ENCODE results near the gene FLNB.
"Not testable (repeated sequence)": the region's sequence is repeated elsewhere in the genome, so short reads cannot be mapped to it uniquely, and the experiment has no call there.

The FLNB gene

GRCh38 chr3:58051658-58052261 is 43.5 kb downstream of the FLNB start:
- DNase-seq (ENCODE audit: low read depth in 2 of 3, low spot score in 1 of 3): not testable (repeated sequence)

GRCh38 chr3:58052373-58053273 is 44.4 kb downstream of the FLNB start:
- DNase-seq (ENCODE audit: low read depth in 2 of 3, low spot score in 1 of 3): peak; percentile 16 to 37 (median 31)

GRCh38 chr3:58054652-58055051 is 46.4 kb downstream of the FLNB start:
- no peak for DNase-seq (ENCODE audit: low read depth in 2 of 3, low spot score in 1 of 3)

GRCh38 chr3:58055314-58055713 is 47.1 kb downstream of the FLNB start:
- DNase-seq (ENCODE audit: low read depth in 2 of 3, low spot score in 1 of 3): no peak

GRCh38 chr3:58055891-58056290 is 47.7 kb downstream of the FLNB start:
- DNase-seq (ENCODE audit: low read depth in 2 of 3, low spot score in 1 of 3): not testable (repeated sequence)

GRCh38 chr3:58058361-58059263 is 50.4 kb downstream of the FLNB start:
- DNase-seq (ENCODE audit: low read depth in 2 of 3, low spot score in 1 of 3): no peak

- no peak for DNase-seq (ENCODE audit: low read depth in 2 of 3, low spot score in 1 of 3)
Measured at GRCh38 chr3:58059349-58060321, 51.4 kb downstream of the FLNB start.

- DNase-seq (ENCODE audit: low read depth in 2 of 3, low spot score in 1 of 3): no peak
Measured at GRCh38 chr3:58062472-58062871, 54.2 kb downstream of the FLNB start.

- DNase-seq (ENCODE audit: low read depth in 2 of 3, low spot score in 1 of 3): no peak
Measured at GRCh38 chr3:58063022-58063815, 55.0 kb downstream of the FLNB start.

GRCh38 chr3:58064923-58065638 is 56.9 kb downstream of the FLNB start:
- no peak for DNase-seq (ENCODE audit: low read depth in 2 of 3, low spot score in 1 of 3)

GRCh38 chr3:58065700-58066167 is 57.5 kb downstream of the FLNB start:
- DNase-seq (ENCODE audit: low read depth in 2 of 3, low spot score in 1 of 3): no peak

GRCh38 chr3:58066842-58067241 is 58.6 kb downstream of the FLNB start:
- no peak for DNase-seq (ENCODE audit: low read depth in 2 of 3, low spot score in 1 of 3)

- DNase-seq (ENCODE audit: low read depth in 2 of 3, low spot score in 1 of 3): no peak
Measured at GRCh38 chr3:58068122-58068809, 60.0 kb downstream of the FLNB start.

- DNase-seq (ENCODE audit: low read depth in 2 of 3, low spot score in 1 of 3): no peak
Measured at GRCh38 chr3:58071480-58071971, 63.3 kb downstream of the FLNB start.

- DNase-seq (ENCODE audit: low read depth in 2 of 3, low spot score in 1 of 3): no peak
Measured at GRCh38 chr3:58072052-58072762, 64.0 kb downstream of the FLNB start.

GRCh38 chr3:58072763-58073130 is 64.5 kb downstream of the FLNB start:
- no peak for DNase-seq (ENCODE audit: low read depth in 2 of 3, low spot score in 1 of 3)
